Right lobe of liver (tissue), 6 donors: Measurements from ENCODE around the gene SLC29A1. TPM values are rescaled to one million over a fixed set of nuclear protein-coding genes. Genes with fewer than 3 reads are reported as not detected.
"Not testable (repeated sequence)": the region's sequence is repeated elsewhere in the genome, so short reads cannot be mapped to it uniquely, and the experiment has no call there.

Experiments
- ATAC-seq, 4 donors: fragments of 200-7000 bp; cut with Tn5 transposase; one replicate each; pipeline ENCODE4 v1.9.1; 2020; ENCODE audit warnings: mild to moderate bottlenecking in 4 of 4, moderate library complexity in 4 of 4
- DNase-seq, 3 donors: peaks; one replicate each; pipeline ENCODE4 v3.0.0-alpha.2; 2020
- H3K27ac ChIP-seq, 3 donors: fragments of 200-600 bp; one replicate each; pipeline ENCODE4 v1.8.0; 2022
- H3K27me3 ChIP-seq, 2 donors: fragments of 200-600 bp; one replicate each; pipeline ENCODE4 v1.8.0; 2022
- H3K36me3 ChIP-seq, 4 donors: fragments of 200-600 bp; sonication (generic) in 1 of 4; one replicate each; pipeline versions ENCODE4 v1.5.1 to v1.8.0; 2017 to 2022; ENCODE audit warnings: control low read depth in 1 of 4
- H3K4me1 ChIP-seq, 4 donors: fragments of 200-600 bp; sonication (generic) in 1 of 4; one replicate each; pipeline versions ENCODE4 v1.5.1 to v1.8.0; 2017 to 2022; ENCODE audit warnings: control low read depth in 1 of 4
- H3K4me3 ChIP-seq, 3 donors: fragments of 200-600 bp; one replicate each; pipeline ENCODE4 v1.8.0; 2022
- H3K9me3 ChIP-seq, 4 donors: fragments of 200-600 bp; sonication (generic) in 1 of 4; one replicate each; pipeline versions ENCODE4 v1.5.1 to v1.8.0; 2017 to 2022; ENCODE audit warnings: control low read depth in 1 of 4
- POLR2A ChIP-seq: fragments of 450-650 bp; IDR thresholded peaks from one replicate; pipeline ENCODE4 v1.6.1; 2017; ENCODE audit warnings: antibody characterized with exemption, mild to moderate bottlenecking
- WGBS: methylation state at CpG from one replicate; pipeline ENCODE4 v1.1.6; 2018; ENCODE audit warnings: low coverage, low lambda C conversion rate; ENCODE audit not compliant: insufficient coverage; ENCODE audit errors: missing lambda C conversion rate; 5-methylcytosine and 5-hydroxymethylcytosine counted together
- intact Hi-C, 2 donors: fragments of 100-400 bp; cut with DNase I; formaldehyde crosslinking; loops; one replicate each; pipeline versions ENCODE4 v1.11.2 to v1.14.1; 2022
- total RNA-seq, 6 experiments: library from RNA; depleted of rRNA in 2 of 6; stranded (reverse); fragments of >200 nt in 2 of 6; fragmentation: NEBNext Ultra II Directional in 3 of 6; extraction: Animal tissue kit (Norgen Biotek cat#: 25700) in 3 of 6; gene quantifications; one replicate each; pipeline versions ENCODE4 v1.1.0 to v1.2.4, GENCODE V29; 2016 to 2023
- TF ChIP-seq, protein P1 (sequence below), 4 donors: fragments of 200-600 bp in 3 of 4; fragments of 450-650 bp in 1 of 4; IDR thresholded peaks; one replicate each; pipeline versions ENCODE4 v1.5.1 to v1.8.0; 2016 to 2022; ENCODE audit warnings: antibody characterized with exemption in 4 of 4, mild to moderate bottlenecking in 2 of 4
- donor health status: DM: no; HTN: yes; CAD: no.
- donor health status: DM: no; HTN: no; CAD: no.
- donor health status: DM: no; HTN: no; CAD: no.
- donor health status: DM: no; HTN: yes; CAD: no.
- donor health status: DM: no; HTN: yes; CAD: no.

SLC29A1 gene
- total RNA-seq, 6 experiments from 2014 or later = 27.4 to 51.3 (median 31.4) TPM

DNA sequence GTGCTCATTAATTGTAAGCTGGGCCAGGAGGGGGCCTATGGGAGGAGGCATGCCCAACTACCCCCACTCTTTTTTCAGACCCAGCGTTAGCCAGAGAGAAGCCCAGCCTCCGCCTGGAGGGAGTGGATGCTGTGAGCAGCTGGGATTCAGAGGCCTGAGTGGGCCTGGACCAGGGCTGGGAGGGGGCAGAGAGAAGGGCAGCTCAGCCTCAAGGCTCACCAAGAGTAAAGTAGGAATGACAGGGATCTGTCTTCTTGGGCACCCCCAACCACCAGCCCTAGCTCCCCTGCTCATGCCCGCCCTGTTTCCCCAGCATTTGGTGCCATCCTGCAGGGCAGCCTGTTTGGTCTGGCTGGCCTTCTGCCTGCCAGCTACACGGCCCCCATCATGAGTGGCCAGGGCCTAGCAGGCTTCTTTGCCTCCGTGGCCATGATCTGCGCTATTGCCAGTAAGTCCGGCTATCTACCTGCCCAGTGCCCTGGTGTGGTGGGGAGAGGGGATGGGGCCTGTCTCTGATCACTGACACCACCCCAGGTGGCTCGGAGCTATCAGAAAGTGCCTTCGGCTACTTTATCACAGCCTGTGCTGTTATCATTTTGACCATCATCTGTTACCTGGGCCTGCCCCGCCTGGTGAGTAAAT, 6.8 kb downstream of the SLC29A1 start:
- TF ChIP-seq, protein P1, sequence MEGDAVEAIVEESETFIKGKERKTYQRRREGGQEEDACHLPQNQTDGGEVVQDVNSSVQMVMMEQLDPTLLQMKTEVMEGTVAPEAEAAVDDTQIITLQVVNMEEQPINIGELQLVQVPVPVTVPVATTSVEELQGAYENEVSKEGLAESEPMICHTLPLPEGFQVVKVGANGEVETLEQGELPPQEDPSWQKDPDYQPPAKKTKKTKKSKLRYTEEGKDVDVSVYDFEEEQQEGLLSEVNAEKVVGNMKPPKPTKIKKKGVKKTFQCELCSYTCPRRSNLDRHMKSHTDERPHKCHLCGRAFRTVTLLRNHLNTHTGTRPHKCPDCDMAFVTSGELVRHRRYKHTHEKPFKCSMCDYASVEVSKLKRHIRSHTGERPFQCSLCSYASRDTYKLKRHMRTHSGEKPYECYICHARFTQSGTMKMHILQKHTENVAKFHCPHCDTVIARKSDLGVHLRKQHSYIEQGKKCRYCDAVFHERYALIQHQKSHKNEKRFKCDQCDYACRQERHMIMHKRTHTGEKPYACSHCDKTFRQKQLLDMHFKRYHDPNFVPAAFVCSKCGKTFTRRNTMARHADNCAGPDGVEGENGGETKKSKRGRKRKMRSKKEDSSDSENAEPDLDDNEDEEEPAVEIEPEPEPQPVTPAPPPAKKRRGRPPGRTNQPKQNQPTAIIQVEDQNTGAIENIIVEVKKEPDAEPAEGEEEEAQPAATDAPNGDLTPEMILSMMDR (IDR thresholded peaks at IDR 0.05) = no peak
- no peak for TF ChIP-seq POLR2A
- Histone ChIP-seq H3K27ac (peak overlapping the region in 1 of 3 donors; percentile 77), H3K36me3 (peaks cover 0 to 12% (median 0%) of the 10 kb centered on the region in 4 donors), H3K4me1 (peaks cover 0 to 82% (median 33%) of the 10 kb centered on the region in 4 donors), H3K27me3 (no peaks in the 10 kb centered on the region), H3K9me3 (no peaks in the 10 kb centered on the region), H3K4me3 (peak overlapping the region in 1 of 3 donors; percentile 21)
- DNase-seq (no peak), ATAC-seq (no peak)
- intact Hi-C loops = loop anchor here (5.0 to 10.0 kb wide), 3 partner anchors 55 to 125 kb away; no protein-coding TSS in a partner anchor
- 91% methylated on average over 4 of the region's 10 CpGs for WGBS

DNA sequence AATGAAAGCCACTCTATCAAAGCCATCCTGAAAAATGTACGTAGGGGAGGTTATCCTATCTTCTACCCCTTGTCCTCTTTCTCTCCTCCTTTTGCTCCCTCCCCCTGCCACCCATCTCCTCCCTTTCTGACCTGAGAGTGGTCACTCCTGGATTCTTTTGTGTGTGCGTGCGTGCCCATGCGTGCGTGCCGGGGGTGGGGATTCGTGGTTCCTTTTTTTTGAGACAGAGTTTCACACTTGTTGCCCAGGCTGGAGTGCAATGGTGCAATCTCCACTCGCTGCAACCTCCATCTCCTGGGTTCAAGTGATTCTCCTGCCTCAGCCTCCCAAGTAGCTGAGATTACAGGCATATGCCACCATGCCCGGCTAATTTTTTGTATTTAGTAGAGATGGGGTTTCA, 8.0 kb downstream of the SLC29A1 start:
- not testable (repeated sequence) for H3K27ac ChIP-seq, H3K4me3 ChIP-seq, ATAC-seq, H3K27me3 ChIP-seq, H3K9me3 ChIP-seq, DNase-seq
- H3K4me1 ChIP-seq = peaks cover 0 to 81% (median 32%) of the 10 kb centered on the region in 4 donors
- peaks cover 0 to 12% (median 0%) of the 10 kb centered on the region in 4 donors for H3K36me3 ChIP-seq
- intact Hi-C loops = loop anchor here (5.0 to 10.0 kb wide), 3 partner anchors 57 to 127 kb away; no protein-coding TSS in a partner anchor
- WGBS = 70% methylated on average over 3 of the region's 9 CpGs

- Histone ChIP-seq H3K27ac (peak overlapping the region in 2 of 3 donors; percentile 64 to 97), H3K4me1 (peaks cover 0 to 72% (median 34%) of the 10 kb centered on the region in 4 donors), H3K9me3 (no peaks in the 10 kb centered on the region), H3K4me3 (no peak overlapping the region), H3K27me3 (no peaks in the 10 kb centered on the region), H3K36me3 (peaks cover 0 to 12% (median 0%) of the 10 kb centered on the region in 4 donors)
- ATAC-seq = no peak
- no peak for TF ChIP-seq POLR2A
- intact Hi-C loops = loop anchor here (5.0 to 10.0 kb wide), 3 partner anchors 58 to 128 kb away; no protein-coding TSS in a partner anchor
- DNase-seq = no peak
- WGBS = 78% methylated on average over 8 of the region's 16 CpGs
These were observed 9.5 kb downstream of the SLC29A1 start for GRCh38 chr6:44232676-44233566.

DNA sequence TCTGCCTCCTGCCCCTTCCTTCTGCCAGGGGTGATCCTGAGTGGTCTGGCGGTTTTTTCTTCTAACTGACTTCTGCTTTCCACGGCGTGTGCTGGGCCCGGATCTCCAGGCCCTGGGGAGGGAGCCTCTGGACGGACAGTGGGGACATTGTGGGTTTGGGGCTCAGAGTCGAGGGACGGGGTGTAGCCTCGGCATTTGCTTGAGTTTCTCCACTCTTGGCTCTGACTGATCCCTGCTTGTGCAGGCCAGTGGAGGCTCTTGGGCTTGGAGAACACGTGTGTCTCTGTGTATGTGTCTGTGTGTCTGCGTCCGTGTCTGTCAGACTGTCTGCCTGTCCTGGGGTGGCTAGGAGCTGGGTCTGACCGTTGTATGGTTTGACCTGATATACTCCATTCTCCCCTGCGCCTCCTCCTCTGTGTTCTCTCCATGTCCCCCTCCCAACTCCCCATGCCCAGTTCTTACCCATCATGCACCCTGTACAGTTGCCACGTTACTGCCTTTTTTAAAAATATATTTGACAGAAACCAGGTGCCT, 10.2 kb downstream of the SLC29A1 start:
- peaks cover 0 to 12% (median 0%) of the 10 kb centered on the region in 4 donors for H3K36me3 ChIP-seq
- TF ChIP-seq, protein P1 (IDR thresholded peaks at IDR 0.05) = no peak
- TF ChIP-seq POLR2A = no peak
- no peak for DNase-seq
- no peaks in the 10 kb centered on the region for H3K9me3 ChIP-seq
- no peak for ATAC-seq
- WGBS = 21% methylated on average over 2 of the region's 14 CpGs
- peaks cover 0 to 65% (median 31%) of the 10 kb centered on the region in 4 donors for H3K4me1 ChIP-seq
- H3K4me3 ChIP-seq = no peak overlapping the region
- H3K27me3 ChIP-seq = no peaks in the 10 kb centered on the region
- intact Hi-C loops = loop anchor here (5.0 to 10.0 kb wide), 3 partner anchors 59 to 129 kb away; no protein-coding TSS in a partner anchor
- H3K27ac ChIP-seq = peak overlapping the region; percentile 64 to 98 (median 97)
